ENCODE results near the gene TSC22D1.

Gene TSC22D1

DNA sequence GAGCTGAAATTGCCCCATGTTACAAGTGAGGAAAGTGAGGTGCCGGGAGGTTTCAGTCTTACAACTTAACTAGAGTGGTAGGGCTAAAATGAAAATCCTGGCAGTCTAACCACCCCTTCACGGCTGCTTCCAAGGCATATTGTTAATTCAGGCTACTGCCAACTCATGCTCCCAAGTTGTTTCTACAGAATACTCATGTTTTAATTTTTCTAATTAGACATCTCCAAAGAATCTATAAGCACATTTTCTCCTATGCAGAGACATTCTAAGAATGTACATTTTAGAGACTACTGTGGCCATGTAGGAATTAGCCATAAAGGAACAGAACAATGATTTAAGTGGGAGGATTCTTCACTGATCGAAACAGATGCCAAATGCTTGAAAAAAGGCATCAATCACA, 7.0 kb upstream of the TSC22D1 start:
- no peak overlapping the region for H3K4me3 ChIP-seq (ENCODE audit: low read length)
- TF ChIP-seq, protein P1, sequence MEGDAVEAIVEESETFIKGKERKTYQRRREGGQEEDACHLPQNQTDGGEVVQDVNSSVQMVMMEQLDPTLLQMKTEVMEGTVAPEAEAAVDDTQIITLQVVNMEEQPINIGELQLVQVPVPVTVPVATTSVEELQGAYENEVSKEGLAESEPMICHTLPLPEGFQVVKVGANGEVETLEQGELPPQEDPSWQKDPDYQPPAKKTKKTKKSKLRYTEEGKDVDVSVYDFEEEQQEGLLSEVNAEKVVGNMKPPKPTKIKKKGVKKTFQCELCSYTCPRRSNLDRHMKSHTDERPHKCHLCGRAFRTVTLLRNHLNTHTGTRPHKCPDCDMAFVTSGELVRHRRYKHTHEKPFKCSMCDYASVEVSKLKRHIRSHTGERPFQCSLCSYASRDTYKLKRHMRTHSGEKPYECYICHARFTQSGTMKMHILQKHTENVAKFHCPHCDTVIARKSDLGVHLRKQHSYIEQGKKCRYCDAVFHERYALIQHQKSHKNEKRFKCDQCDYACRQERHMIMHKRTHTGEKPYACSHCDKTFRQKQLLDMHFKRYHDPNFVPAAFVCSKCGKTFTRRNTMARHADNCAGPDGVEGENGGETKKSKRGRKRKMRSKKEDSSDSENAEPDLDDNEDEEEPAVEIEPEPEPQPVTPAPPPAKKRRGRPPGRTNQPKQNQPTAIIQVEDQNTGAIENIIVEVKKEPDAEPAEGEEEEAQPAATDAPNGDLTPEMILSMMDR (conservative IDR thresholded peaks at IDR 0.05; ENCODE audit: low read depth, low read length), result no peak
- DNase-seq (ENCODE audit: low read depth), result no peak

- TF ChIP-seq, protein P1 (conservative IDR thresholded peaks at IDR 0.05; ENCODE audit: low read depth, low read length), result no peak
- DNase-seq (ENCODE audit: low read depth), result no peak
- H3K4me3 ChIP-seq (ENCODE audit: low read length), result peak overlapping the region; percentile 90
Observed at GRCh38 chr13:44578067-44578400, 1.9 kb upstream of the TSC22D1 start.

GRCh38 chr13:44577236-44578066, 1.3 kb upstream of the TSC22D1 start:
- peak overlapping the region; percentile 90 for H3K4me3 ChIP-seq (ENCODE audit: low read length)

GRCh38 chr13:44576351-44577235, 463 bp upstream of the TSC22D1 start:
- TF ChIP-seq, protein P1 (conservative IDR thresholded peaks at IDR 0.05; ENCODE audit: low read depth, low read length), result no peak
- no peak for DNase-seq (ENCODE audit: low read depth)
- peak overlapping the region; percentile 90 for H3K4me3 ChIP-seq (ENCODE audit: low read length)

More at GRCh38 chr13:44577236-44578066, 1.3 kb upstream of the TSC22D1 start:
- TF ChIP-seq, protein P1 (conservative IDR thresholded peaks at IDR 0.05; ENCODE audit: low read depth, low read length), result no peak
- DNase-seq (ENCODE audit: low read depth), result peak; percentile 87

DNA sequence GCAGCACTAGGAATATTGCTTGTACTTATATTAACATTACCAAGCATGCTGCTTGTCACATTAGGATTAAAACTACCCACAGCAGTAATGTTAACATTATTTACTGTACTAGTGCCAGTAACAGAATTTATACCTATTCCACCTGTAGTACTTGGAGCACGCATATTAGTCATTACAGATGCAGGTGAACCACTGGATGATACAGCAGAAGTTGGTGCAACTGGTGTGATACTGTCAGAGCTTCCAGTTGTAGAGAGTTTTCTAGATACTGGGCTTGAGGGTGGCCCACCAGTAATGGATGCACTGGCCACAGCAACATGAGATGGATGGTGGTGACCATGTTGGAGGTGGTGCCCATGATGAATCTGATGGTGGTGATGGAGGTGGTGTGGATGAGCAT, 1.1 kb downstream of the TSC22D1 start:
- H3K4me3 ChIP-seq (ENCODE audit: low read length), result peak overlapping the region; percentile 90
- DNase-seq (ENCODE audit: low read depth), result no peak
- TF ChIP-seq, protein P1 (conservative IDR thresholded peaks at IDR 0.05; ENCODE audit: low read depth, low read length), result no peak

DNA sequence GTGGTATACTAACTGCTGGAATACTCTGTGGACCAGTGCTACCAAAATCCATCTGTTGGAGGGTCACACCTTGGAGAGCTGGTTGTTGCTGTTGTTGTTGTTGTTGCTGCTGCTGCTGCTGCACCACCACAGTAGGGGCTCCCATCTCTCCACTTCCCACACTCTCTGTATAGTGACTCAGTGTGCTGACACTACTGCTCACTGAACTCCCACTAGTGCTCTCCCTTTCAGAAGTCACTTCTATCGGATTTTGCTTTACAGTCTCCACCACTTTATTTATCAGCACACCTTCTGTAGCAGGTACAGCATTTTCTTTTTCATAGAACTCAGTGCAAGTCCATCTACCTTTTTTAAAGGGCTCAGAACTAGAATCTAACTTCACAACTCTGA, 1.7 kb downstream of the TSC22D1 start:
- no peak for DNase-seq (ENCODE audit: low read depth)
- peak overlapping the region; percentile 90 for H3K4me3 ChIP-seq (ENCODE audit: low read length)
- TF ChIP-seq, protein P1 (conservative IDR thresholded peaks at IDR 0.05; ENCODE audit: low read depth, low read length), result no peak

All from retinal pigment epithelial cell (primary cell).